Measurements from ENCODE around the gene SNX18.

DNA sequence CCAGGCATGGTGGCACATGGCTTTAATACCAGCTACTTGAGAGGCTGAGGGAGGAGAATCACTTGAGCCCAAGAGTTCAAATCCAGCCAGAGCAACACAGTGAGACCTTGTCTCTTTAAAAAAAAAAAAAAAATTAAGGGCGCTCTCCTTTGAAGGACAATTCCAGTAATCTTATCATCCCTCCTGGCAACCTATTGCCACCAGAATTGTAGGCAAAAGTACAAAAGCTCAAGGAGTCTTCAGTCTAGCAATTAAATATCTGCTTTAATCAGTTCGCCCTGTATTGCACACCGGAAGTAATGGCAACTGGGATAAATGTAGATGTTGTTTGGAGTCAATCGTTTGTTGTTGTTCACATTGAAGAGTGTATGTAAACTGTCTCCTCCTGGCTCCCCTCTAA, 7.7 kb downstream of the SNX18 start:
- no peak for TF ChIP-seq POLR2A (IDR thresholded peaks at IDR 0.05; ENCODE audit: borderline replicate concordance, extremely low read depth, insufficient read depth, insufficient read length)
- TF ChIP-seq CTCF (IDR thresholded peaks at IDR 0.05 in 2 of 3, conservative IDR thresholded peaks at IDR 0.05 in 1 of 3; ENCODE audit: borderline replicate concordance in 1 of 3, insufficient read depth in 1 of 3, low read depth in 2 of 3, low read length in 2 of 3): no peak
